ENCODE results near the gene EFNA4. TPM values are rescaled to one million over a fixed set of nuclear protein-coding genes. Genes with fewer than 3 reads are reported as not detected.

EFNA4 gene
- total and polyA plus RNA-seq, 9 of the 15 experiments (the other 6 are each of a cell fraction or from before 2014, with no cell fraction given): 0.68 to 7.4 (median 6.1) TPM

DNA sequence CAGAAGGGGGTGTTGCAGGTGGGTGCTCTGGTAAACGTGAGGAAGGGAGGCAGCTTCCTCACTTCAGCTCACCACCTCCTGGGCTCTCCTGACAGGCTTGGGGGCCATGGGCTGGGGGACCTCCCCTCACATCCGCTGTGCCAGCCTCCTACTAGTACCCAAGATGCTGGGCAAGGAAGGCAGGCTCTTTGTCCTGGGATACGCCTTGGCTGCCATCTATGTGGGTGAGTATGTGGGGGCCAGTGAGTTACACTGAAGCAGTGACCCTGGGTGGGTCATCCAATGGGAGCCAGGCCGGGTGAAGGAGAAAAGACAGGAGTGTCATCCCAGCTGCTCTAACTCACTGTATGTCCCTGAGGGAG, 24.3 kb upstream of the EFNA4 start (continued):
- TF ChIP-seq, protein P1, sequence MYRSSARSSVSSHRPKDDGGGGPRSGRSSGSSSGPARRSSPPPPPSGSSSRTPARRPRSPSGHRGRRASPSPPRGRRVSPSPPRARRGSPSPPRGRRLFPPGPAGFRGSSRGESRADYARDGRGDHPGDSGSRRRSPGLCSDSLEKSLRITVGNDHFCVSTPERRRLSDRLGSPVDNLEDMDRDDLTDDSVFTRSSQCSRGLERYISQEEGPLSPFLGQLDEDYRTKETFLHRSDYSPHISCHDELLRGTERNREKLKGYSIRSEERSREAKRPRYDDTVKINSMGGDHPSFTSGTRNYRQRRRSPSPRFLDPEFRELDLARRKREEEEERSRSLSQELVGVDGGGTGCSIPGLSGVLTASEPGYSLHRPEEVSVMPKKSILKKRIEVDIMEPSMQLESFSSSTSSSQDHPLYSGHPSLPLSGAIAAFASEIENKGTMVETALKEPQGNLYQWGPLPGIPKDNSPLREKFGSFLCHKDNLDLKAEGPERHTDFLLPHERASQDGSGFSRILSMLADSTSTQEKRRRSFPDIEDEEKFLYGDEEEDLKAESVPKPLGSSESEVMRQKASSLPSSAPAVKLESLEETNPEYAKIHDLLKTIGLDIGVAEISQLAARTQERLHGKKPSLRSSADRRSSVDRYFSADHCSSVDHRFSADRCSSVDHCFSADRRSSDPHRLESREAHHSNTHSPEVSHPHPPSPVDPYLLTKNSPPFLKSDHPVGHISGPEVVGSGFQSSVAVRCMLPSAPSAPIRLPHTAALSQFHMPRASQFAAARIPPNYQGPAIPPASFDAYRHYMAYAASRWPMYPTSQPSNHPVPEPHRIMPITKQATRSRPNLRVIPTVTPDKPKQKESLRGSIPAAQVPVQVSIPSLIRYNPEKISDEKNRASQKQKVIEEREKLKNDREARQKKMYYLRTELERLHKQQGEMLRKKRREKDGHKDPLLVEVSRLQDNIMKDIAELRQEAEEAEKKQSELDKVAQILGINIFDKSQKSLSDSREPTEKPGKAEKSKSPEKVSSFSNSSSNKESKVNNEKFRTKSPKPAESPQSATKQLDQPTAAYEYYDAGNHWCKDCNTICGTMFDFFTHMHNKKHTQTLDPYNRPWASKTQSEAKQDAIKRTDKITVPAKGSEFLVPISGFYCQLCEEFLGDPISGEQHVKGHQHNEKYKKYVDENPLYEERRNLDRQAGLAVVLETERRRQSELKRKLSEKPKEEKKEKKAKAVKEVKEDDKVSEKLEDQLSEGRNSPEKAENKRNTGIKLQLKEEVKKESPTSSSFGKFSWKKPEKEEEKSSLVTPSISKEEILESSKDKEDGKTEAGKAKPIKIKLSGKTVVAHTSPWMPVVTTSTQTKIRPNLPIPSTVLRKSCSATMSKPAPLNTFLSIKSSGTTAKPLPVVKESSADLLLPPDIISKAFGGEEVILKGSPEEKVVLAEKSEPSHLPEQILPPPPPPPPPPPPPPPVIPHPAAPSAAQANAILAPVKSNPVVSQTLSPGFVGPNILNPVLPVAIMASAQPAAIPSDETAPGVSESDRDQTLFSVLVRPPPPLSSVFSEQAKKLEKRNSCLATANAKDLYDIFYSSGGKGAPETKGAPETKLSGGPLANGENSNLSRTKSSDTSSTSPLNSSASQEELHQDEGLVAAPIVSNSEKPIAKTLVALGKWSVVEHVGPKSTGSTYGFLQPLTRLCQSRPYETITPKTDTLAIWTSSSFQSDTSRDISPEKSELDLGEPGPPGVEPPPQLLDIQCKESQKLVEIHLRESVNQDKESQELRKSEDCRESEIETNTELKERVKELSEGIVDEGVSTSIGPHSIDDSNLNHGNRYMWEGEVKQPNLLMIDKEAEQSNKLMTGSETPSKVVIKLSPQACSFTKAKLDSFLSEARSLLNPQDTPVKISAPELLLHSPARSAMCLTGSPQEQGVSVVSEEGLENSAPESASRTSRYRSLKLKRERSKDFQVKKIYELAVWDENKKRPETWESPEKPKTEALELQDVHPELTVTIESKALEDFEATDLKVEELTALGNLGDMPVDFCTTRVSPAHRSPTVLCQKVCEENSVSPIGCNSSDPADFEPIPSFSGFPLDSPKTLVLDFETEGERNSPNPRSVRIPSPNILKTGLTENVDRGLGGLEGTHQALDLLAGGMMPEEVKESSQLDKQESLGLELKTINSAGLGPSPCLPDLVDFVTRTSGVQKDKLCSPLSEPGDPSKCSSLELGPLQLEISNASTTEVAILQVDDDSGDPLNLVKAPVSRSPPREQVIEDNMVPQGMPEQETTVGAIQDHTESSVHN (IDR thresholded peaks at IDR 0.05; ENCODE audit: borderline replicate concordance in 1 of 2, low read depth in 1 of 2): no peak
- TF ChIP-seq, protein P2, sequence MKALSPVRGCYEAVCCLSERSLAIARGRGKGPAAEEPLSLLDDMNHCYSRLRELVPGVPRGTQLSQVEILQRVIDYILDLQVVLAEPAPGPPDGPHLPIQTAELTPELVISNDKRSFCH (CRISPR knock-in tag; IDR thresholded peaks at IDR 0.05): no peak
- TF ChIP-seq, protein P2 (tag; IDR thresholded peaks at IDR 0.05): no peak
- TF ChIP-seq FOXJ3 (CRISPR knock-in tag; IDR thresholded peaks at IDR 0.05) (no peak), EP300 (IDR thresholded peaks at IDR 0.05; ENCODE audit: low read length) (no peak)

Data from K562 (cell line).